Pancreas (tissue), 10 donors: Measurements from ENCODE around the gene PIMREG. TPM values are rescaled to one million over a fixed set of nuclear protein-coding genes. Genes with fewer than 3 reads are reported as not detected.

ENCODE experiments used
- ATAC-seq, 4 donors: fragments of 200-7000 bp; cut with Tn5 transposase; one replicate each; pipeline versions ENCODE4 v1.8.0 to v1.9.1; 2020; ENCODE audit warnings: mild to moderate bottlenecking in 4 of 4, moderate library complexity in 4 of 4
- DNase-seq, 6 donors: peaks; one replicate each; pipeline ENCODE4 v3.0.0-alpha.2; 2020
- FAIRE-seq: peaks from 2 replicates; lab custom pipeline; 2012; peaks lifted over from hg19 to GRCh38; lab: Jason Lieb, UNC
- H3K27ac ChIP-seq, 4 donors: fragments of 200-600 bp; sonication (generic); 1 replicate in 3 of 4; 2 replicates in 1 of 4; pipeline versions ENCODE4 v1.5.0 to v1.8.0; 2020
- H3K27me3 ChIP-seq, 4 donors: fragments of 200-600 bp; one replicate each; pipeline ENCODE4 v1.8.0; 2021
- H3K36me3 ChIP-seq, 3 donors: fragments of 200-600 bp; sonication (generic) in 1 of 3; one replicate each; pipeline versions ENCODE4 v1.5.0 to v1.8.0; 2020 to 2021
- H3K4me1 ChIP-seq, 3 donors: fragments of 200-600 bp; one replicate each; pipeline ENCODE4 v1.8.0; 2021
- H3K4me3 ChIP-seq, 4 donors: fragments of 200-600 bp; sonication (generic) in 2 of 4; one replicate each; pipeline versions ENCODE4 v1.5.0 to v1.8.0; 2020 to 2021
- H3K9me3 ChIP-seq, 4 donors: fragments of 200-600 bp; one replicate each; pipeline ENCODE4 v1.8.0; 2021
- CTCF ChIP-seq, 4 donors: fragments of 200-600 bp; sonication (generic) in 3 of 4; IDR thresholded peaks; one replicate each; pipeline versions ENCODE4 v1.5.0 to v1.8.0; 2021; ENCODE audit warnings: antibody characterized with exemption in 4 of 4
- WGBS, 2 donors: extraction: QIAGEN DNeasy Blood & Tissue Kit; methylation state at CpG; one replicate each; pipeline ENCODE4 v1.1.7; 2013; 5-methylcytosine and 5-hydroxymethylcytosine counted together
- intact Hi-C, 3 donors: fragments of 100-400 bp; cut with DNase I; formaldehyde crosslinking; loops; one replicate each; pipeline versions ENCODE4 v1.11.1 to v1.14.2; 2022
- polyA plus RNA-seq, 2 donors: library from polyadenylated mRNA; stranded (reverse); fragments of 200-250 nt; gene quantifications; one replicate each; pipeline ENCODE4 v1.2.3, GENCODE V29; 2013
- total RNA-seq, 6 donors: library from RNA; stranded (reverse); fragmentation: NEBNext Ultra II Directional in 4 of 6; extraction: Animal tissue kit (Norgen Biotek cat#: 25700) in 4 of 6; gene quantifications; one replicate each; pipeline versions ENCODE4 v1.2.1 to v1.2.4, GENCODE V29; 2021 to 2023
- donor health status: healthy with polysubstance abuse.
- donor health status: DM: no; HTN: no; CAD: no; lungs with moderate emphysema.
- donor health status: DM: no; HTN: no; CAD: no.
- donor health status: control.
- donor health status: control.
- donor health status: Bipolar disorder and iron deficiency.
- donor health status: DM: yes; HTN: yes; CAD: no.
- donor health status: DM: no; HTN: no; CAD: no.
- donor health status: DM: no; HTN: no; CAD: no.
- donor health status: DM: yes; HTN: yes; CAD: no.

PIMREG gene
- total and polyA plus RNA-seq, 8 donors = 0.09 to 0.50 (median 0.14) TPM; not detected in 4

DNA sequence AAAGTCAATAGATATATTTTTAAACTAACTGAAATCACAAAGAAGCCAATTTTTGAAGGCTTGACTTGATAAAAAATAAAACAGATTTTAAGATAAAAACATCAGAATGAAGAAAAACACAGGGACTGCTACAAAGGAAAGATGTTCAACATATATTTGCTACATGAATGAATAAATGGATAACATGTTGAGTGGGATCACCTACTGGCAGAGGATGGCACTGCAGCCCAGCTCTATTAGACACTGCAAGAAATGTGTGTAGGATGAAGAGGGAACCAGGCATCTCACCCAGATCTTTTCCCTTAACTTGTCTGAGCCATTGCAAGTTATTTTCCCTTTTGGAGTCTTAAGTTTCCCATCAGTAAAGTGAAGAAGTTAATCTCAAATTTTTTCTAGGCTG lies 13.5 kb upstream of the PIMREG start:
- H3K4me1 ChIP-seq = no peaks in the 10 kb centered on the region
- H3K9me3 ChIP-seq = no peaks in the 10 kb centered on the region
- no peaks in the 10 kb centered on the region for H3K27me3 ChIP-seq
- ATAC-seq (no peak), DNase-seq (no peak), FAIRE-seq (no peak)
- no peaks in the 10 kb centered on the region for H3K36me3 ChIP-seq
- intact Hi-C loops = no loop called here
- H3K4me3 ChIP-seq = no peak overlapping the region
- peak in 1 of 4 donors; percentile 6 for TF ChIP-seq CTCF (IDR thresholded peaks at IDR 0.05)
- H3K27ac ChIP-seq = no peak overlapping the region

GRCh38 chr17:6435051-6435450 lies 9.2 kb upstream of the PIMREG start, which contains the start of gene AIPL1:
AIPL1 (minus strand) TSS chr17:6435121; CDS start chr17:6435104, 17 bp downstream.
- no peak for TF ChIP-seq CTCF (IDR thresholded peaks at IDR 0.05)
- Histone ChIP-seq H3K36me3 (no peaks in the 10 kb centered on the region), H3K27ac (no peak within 1 kb of the TSS), H3K27me3 (peaks cover 0 to 4% (median 0%) of the 10 kb centered on the region in 4 donors), H3K4me1 (no peaks in the 10 kb centered on the region), H3K9me3 (no peaks in the 10 kb centered on the region), H3K4me3 (no peak within 1 kb of the TSS)
- FAIRE-seq = no peak
- no peak for ATAC-seq
- intact Hi-C loops = no loop called here
- DNase-seq = no peak
- 76 to 79% methylated on average over 16 of the region's 16 CpGs for WGBS, 2 donors

DNA sequence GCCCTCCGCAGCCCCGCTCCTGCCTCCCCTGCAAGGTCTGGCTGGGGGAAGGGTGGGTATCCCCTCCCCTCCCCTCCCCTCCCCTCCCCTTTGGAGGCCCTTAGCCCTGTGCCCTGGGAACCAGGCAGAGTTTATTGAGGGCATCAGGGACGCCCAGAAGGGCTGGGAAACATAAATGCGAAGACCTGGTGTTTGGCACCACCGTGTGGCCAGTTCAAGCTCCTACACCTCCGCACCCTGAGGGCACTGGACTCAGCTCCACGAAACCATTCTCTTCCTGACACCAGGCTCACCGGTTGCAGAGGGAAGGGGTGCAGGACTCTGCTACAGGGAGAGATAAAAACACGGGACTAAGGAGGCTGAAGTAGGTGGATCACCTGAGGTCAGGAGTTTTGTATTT lies 8.3 kb upstream of the PIMREG start:
- intact Hi-C loops = no loop called here
- FAIRE-seq = no peak

DNA sequence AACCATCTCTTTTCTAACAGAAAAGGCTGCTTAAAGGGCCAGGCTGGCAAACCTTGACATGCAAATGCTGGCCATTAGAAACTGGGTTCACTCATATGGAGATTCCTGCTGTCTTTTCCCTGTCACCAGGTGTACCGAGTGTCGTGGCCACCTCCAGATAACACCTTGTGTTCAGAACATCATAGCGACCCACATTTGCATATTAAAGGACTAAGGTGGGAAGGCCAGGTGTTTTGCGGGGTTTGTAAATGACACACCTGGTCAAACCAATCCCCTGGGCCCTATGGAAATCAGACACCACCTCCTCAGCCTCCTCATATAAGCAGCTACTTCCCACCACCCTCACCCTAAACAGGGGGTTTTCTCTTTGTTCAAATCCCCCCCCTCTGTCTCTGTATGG lies 6.8 kb upstream of the PIMREG start:
- no peaks in the 10 kb centered on the region for H3K4me1 ChIP-seq
- intact Hi-C loops = no loop called here
- H3K27ac ChIP-seq = no peak overlapping the region
- peaks cover 0 to 4% (median 0%) of the 10 kb centered on the region in 4 donors for H3K27me3 ChIP-seq
- no peak for DNase-seq
- no peak for ATAC-seq
- no peak for FAIRE-seq
- H3K36me3 ChIP-seq = no peaks in the 10 kb centered on the region
- no peak overlapping the region for H3K4me3 ChIP-seq
- TF ChIP-seq CTCF (IDR thresholded peaks at IDR 0.05) = no peak
- WGBS, 2 donors = 27% methylated on average over 4 of the region's 4 CpGs
- no peaks in the 10 kb centered on the region for H3K9me3 ChIP-seq

More for the DNA sequence above, 8.3 kb upstream of the PIMREG start:
- H3K36me3 ChIP-seq = no peaks in the 10 kb centered on the region
- TF ChIP-seq CTCF (IDR thresholded peaks at IDR 0.05) = peak; percentile 75 to 88 (median 80)
- ATAC-seq (peak; percentile 80 to 99 (median 95)), DNase-seq (peak in 3 of 6 donors; percentile 23 to 75 (median 60))
- no peak overlapping the region for H3K4me3 ChIP-seq
- H3K4me1 ChIP-seq = no peaks in the 10 kb centered on the region
- WGBS, 2 donors = 15 to 16% methylated on average over 9 of the region's 9 CpGs
- H3K27ac ChIP-seq = no peak overlapping the region
- H3K9me3 ChIP-seq = no peaks in the 10 kb centered on the region
- H3K27me3 ChIP-seq = peaks cover 0 to 4% (median 0%) of the 10 kb centered on the region in 4 donors

DNA sequence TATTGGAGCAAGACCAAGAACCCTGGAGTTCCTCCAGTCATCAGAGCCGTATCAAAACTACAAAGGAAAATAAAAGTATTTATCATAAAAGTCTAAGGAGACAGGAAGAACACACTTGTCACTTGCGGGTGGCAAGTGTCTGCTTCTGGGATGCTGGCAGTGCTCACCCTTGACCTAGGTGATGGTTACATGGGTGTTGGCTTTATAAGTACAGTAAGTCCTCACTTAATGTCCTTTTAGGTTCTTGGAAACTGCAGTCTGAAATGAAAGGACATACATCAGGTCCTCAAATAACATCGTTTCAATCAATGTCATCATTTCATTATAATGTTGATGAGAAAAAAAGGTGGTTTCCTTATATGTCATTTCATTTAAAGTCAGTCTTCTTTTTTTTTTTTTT lies 6.3 kb upstream of the PIMREG start:
- Histone ChIP-seq H3K4me3 (no peak overlapping the region), H3K27ac (no peak overlapping the region), H3K27me3 (peaks cover 0 to 4% (median 0%) of the 10 kb centered on the region in 4 donors), H3K9me3 (no peaks in the 10 kb centered on the region), H3K4me1 (no peaks in the 10 kb centered on the region), H3K36me3 (no peaks in the 10 kb centered on the region)
- WGBS, 2 donors = 38 to 58% methylated on average over 3 of the region's 3 CpGs
- DNase-seq (no peak), ATAC-seq (no peak), FAIRE-seq (no peak)
- intact Hi-C loops = no loop called here
- TF ChIP-seq CTCF (IDR thresholded peaks at IDR 0.05) = no peak
